ENCODE data around the gene C1orf21. TPM values are rescaled to one million over a fixed set of nuclear protein-coding genes. Genes with fewer than 3 reads are reported as not detected.

The C1orf21 gene
- total RNA-seq, 1 donor from 2014 or later, result 2.6 TPM

GRCh38 chr1:184392067-184392466, 5.2 kb downstream of the C1orf21 start:
- Histone ChIP-seq H3K4me3 (ENCODE audit: low read depth, low read length) (no peak overlapping the region), H3K36me3 (ENCODE audit: control insufficient read depth, insufficient read depth, low read length) (no peaks in the 10 kb centered on the region), H3K27me3 (ENCODE audit: control insufficient read depth, insufficient read depth, low read length) (no peaks in the 10 kb centered on the region)
- TF ChIP-seq CTCF (IDR thresholded peaks at IDR 0.05; ENCODE audit: insufficient read depth, low read length, poor library complexity, severe bottlenecking), result no peak
- DNase-seq (ENCODE audit: low read depth), result no peak

- H3K27me3 ChIP-seq (ENCODE audit: control insufficient read depth, insufficient read depth, low read length), result no peaks in the 10 kb centered on the region
- TF ChIP-seq CTCF (IDR thresholded peaks at IDR 0.05; ENCODE audit: insufficient read depth, low read length, poor library complexity, severe bottlenecking), result no peak
- no peak for DNase-seq (ENCODE audit: low read depth)
These were observed 6.1 kb downstream of the C1orf21 start for GRCh38 chr1:184392779-184393522.

GRCh38 chr1:184393962-184394361, 7.1 kb downstream of the C1orf21 start:
- no peak for DNase-seq (ENCODE audit: low read depth)
- H3K27me3 ChIP-seq (ENCODE audit: control insufficient read depth, insufficient read depth, low read length), result no peaks in the 10 kb centered on the region
- H3K4me3 ChIP-seq (ENCODE audit: low read depth, low read length), result no peak overlapping the region
- H3K36me3 ChIP-seq (ENCODE audit: control insufficient read depth, insufficient read depth, low read length), result no peaks in the 10 kb centered on the region
- TF ChIP-seq CTCF (IDR thresholded peaks at IDR 0.05; ENCODE audit: insufficient read depth, low read length, poor library complexity, severe bottlenecking), result no peak

More at GRCh38 chr1:184392779-184393522, 6.1 kb downstream of the C1orf21 start:
- H3K36me3 ChIP-seq (ENCODE audit: control insufficient read depth, insufficient read depth, low read length), result no peaks in the 10 kb centered on the region
- H3K4me3 ChIP-seq (ENCODE audit: low read depth, low read length), result no peak overlapping the region

- no peaks in the 10 kb centered on the region for H3K27me3 ChIP-seq (ENCODE audit: control insufficient read depth, insufficient read depth, low read length)
- H3K4me3 ChIP-seq (ENCODE audit: low read depth, low read length), result no peak overlapping the region
- no peak for TF ChIP-seq CTCF (IDR thresholded peaks at IDR 0.05; ENCODE audit: insufficient read depth, low read length, poor library complexity, severe bottlenecking)
- no peak for DNase-seq (ENCODE audit: low read depth)
- H3K36me3 ChIP-seq (ENCODE audit: control insufficient read depth, insufficient read depth, low read length), result no peaks in the 10 kb centered on the region
These were observed 8.5 kb downstream of the C1orf21 start for GRCh38 chr1:184395370-184395769.

- no peak overlapping the region for H3K4me3 ChIP-seq (ENCODE audit: low read depth, low read length)
- TF ChIP-seq CTCF (IDR thresholded peaks at IDR 0.05; ENCODE audit: insufficient read depth, low read length, poor library complexity, severe bottlenecking), result no peak
- no peaks in the 10 kb centered on the region for H3K27me3 ChIP-seq (ENCODE audit: control insufficient read depth, insufficient read depth, low read length)
- no peak for DNase-seq (ENCODE audit: low read depth)
- no peaks in the 10 kb centered on the region for H3K36me3 ChIP-seq (ENCODE audit: control insufficient read depth, insufficient read depth, low read length)
These were observed 9.2 kb downstream of the C1orf21 start for GRCh38 chr1:184395937-184396480.
